HG02642 (cell line): ENCODE data around the gene PROSER3.

Source experiments
- ATAC-seq: cut with Tn5 transposase; IDR thresholded peaks from one replicate; pipeline ENCODE4 v1.9.1; 2021; ENCODE audit warnings: mild to moderate bottlenecking; ENCODE audit not compliant: unreplicated experiment, poor library complexity

The PROSER3 gene

DNA sequence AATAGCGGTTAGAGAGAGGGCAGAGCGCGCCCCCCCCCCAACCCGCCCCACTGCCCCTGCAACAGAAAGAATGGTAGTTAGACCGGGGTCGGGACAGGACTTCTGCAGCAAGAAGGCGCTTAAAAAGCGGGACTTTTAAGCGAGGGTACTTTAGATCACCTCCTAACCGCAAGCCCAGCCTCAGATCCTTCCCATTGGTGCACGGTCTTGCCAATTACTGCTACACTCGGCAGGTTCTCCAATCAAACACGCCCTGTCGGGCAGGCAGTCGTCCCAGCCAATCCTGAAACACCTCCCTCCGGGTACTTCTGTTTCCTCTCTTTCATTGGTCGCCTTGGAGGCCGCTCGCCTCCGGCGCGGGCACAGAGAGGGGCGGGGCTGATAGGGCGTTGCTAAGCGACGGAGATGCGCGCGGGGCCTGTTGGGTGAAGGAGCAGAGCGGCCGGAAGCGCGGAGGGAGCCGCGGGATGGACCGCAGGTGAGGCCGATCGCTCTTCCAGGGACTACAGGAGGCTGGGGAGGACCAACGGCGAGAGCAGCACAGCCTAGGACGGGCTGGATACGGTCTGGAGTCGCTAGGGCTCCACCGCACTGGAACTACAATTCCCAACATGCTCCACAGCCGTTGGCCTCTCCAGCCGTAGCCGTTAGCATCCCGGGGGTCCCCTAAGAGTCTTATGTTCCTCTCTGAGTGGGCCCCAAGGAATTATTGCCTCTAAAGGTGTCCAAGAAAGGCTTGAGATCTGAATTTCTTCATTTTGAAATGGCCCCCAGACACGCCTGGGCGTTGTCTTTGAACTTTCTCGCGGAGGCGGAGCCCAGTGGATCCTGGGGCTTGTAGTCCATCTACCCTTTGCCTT is at the start of gene PROSER3:
PROSER3 (plus strand) TSS at position 428 of the 860 bp plus-strand sequence; CDS start at position 468, 40 bp downstream.
- peak; percentile 95 for ATAC-seq

DNA sequence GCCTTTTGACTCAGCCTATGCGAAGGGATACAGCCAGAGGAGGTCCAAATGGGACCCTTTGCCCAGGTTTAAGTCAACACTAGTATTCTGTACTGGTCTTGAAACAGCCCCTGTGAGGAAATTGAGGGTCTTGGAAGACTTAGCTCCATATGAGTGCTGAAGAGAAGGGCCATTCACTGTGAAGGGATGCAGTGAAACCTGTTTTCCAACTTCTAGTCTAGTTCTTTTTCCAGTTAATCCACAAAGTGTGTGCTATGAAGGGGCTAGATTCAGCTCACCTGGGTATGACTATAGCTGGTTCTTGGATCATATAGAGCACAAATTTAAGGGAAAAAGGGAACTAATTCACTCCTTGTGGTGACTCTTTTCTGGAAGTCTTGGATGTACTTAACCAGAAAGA is 49.6 kb upstream of the PROSER3 start:
- ATAC-seq, result no peak

DNA sequence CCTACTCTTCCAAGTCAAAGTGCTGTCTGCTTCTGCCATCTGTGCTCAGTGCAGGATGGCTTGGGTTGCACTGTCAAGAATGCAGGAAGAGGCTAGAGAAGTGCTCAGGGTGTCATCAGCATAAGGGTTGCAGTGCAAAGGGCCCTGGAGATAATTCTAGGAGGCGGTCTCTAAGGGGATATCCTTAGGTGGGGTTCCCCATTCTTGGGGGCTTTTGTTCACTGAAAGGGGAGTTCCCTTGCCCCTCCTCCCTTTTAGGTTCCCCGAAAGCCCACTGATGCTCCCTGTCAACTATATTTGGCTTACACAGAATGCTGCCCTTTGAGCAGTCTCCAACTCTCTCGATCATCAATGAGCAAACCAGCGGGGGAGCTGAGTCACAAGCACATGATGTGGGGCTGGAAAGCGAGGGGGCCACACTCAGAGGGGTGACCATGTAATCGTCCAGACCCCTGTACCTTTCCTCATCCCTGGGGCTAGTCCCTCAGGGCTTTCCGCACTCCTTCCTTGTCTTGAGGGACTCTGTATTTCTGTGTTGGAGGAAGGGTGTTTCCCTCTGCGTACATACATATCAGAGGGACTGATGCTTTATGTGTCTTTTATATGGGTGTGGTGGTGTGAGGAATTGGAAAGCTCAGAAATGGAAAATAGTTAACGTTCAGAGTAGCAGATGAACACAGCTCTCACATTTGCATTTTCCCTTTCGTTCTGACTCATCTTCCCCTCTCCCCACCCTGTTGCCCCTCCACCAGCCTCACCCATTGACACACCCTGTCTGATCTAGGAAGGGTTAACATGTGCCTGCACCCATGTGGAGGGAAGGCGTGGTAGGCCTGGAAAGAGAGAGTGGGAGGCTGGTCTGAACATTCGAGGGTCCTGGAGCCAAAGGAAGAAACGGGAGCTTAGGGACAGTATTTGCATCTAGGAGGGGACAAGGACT is 46.9 kb upstream of the PROSER3 start:
- peak; percentile 32 for ATAC-seq

DNA sequence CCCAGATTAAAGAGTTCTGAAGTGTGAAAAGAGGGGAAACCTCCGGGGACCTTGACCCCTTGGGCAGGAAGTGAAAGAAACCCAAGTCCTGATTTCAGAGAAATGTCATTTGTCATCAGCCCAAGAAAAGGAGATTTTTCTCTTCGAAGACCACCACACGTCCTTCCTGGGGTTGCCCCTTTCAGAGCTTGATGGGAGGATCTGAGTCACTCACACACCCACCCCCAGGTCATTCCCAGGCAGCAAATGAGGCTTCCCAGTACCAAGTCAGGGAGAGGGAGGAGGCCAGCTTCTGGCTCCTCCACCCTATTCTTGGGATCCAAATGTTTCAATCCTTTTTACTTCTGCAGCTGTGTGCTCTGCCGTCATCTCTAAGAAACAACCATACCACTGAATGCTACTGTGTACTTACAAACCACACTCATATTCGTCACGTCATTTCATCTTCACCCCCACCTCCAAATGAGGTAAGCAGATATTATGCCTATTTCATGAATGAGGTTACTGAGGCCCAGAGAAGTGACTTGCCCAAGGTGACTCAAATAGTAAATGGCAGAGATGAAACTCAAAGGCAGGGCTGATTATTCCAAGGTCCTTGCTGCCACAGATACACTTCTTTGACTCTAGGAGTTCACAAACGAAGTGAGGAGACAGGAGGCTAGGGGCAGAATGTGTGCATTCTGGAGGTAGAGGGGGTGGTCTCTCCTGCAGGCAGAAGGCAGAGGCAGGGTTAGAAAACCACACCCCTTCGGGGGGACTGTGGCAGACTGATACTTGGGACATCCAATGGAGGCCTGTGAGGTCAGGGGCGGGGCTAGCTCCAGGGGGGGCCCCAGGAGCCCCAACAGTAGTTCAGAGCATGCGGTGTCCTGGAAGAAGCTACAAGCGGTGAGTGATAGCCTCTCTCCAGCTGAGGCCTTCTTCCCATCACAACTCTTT is 45.1 kb upstream of the PROSER3 start:
- no peak for ATAC-seq

DNA sequence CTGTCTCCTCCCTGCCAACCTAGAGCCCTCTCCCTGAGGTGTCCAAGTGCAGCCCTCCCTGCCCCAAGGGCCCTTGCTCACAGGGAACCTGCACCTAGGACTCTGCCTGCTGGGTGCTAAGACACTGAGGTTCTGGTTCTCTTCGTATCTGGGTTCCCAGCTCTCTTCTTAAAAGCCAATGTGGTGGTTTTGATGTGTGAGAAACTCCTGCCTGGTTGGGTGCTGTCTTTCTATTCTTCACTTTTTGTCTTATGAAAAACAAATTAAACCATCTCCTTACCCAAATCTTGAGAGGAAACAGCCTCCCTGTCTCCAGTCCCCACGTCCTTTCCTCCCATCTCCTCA is 44.5 kb upstream of the PROSER3 start:
- ATAC-seq, result no peak

DNA sequence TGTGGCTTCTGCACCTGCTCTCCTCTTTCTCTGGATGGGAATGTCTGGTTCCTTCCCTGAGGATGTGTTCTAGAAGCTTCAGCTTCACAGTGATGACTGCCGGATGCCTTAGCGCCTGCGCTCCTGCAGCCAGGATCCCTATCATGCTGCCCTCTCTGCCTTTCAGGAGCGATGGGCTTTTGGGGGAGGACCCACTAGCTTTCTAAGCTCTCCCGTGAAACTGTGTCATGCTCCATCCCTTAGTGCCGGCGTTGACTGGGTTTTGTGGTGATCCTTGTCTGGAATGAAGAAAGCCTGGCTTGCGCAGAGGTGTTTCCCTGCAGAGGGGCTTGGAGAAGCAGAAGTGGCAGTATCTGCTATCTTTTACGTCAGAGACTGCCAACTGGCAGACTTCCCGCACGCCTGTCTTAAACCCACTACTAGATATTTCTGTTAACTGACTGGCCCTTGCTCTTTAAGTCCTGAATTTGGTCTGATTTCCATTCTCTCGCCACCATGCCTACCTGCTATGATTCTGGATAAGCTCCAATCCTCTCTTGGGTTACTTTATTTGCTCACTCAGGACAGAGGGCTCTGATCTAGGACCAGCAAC is 44.0 kb upstream of the PROSER3 start:
- ATAC-seq, result no peak

DNA sequence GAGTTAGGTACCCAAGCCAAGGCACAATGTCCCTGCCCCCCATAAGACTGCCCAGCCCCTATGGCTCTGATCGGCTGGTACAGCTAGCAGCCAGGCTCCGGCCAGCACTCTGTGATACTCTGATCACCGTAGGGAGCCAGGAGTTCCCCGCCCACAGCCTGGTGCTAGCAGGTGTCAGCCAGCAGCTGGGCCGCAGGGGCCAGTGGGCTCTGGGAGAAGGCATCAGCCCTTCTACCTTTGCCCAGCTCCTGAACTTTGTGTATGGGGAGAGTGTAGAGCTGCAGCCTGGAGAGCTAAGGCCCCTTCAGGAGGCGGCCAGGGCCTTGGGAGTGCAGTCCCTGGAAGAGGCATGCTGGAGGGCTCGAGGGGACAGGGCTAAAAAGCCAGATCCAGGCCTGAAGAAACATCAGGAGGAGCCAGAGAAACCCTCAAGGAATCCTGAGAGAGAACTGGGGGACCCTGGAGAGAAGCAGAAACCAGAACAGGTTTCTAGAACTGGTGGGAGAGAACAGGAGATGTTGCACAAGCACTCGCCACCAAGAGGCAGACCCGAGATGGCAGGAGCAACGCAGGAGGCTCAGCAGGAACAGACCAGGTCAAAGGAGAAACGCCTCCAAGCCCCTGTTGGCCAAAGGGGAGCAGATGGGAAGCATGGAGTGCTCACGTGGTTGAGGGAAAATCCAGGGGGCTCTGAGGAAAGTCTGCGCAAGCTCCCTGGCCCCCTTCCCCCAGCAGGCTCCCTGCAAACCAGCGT is 43.2 kb upstream of the PROSER3 start:
- no peak for ATAC-seq

DNA sequence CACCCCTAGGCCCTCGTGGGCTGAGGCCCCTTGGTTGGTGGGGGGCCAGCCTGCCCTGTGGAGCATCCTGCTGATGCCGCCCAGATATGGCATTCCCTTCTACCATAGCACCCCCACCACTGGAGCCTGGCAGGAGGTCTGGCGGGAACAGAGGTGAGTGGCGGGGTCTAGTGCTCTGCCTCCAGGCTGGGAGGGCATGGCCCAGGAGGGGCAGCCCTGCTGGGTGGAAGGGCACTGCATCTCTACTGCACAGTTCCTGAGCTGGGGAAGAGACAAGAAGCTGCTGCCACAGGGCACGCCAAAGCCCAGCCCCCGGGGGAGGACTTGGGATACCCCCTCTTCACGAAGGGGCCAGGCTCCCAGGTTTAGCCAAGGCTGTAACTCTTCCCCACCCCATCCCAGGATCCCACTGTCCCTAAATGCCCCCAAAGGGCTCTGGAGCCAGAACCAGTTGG is 42.6 kb upstream of the PROSER3 start:
- ATAC-seq, result no peak

DNA sequence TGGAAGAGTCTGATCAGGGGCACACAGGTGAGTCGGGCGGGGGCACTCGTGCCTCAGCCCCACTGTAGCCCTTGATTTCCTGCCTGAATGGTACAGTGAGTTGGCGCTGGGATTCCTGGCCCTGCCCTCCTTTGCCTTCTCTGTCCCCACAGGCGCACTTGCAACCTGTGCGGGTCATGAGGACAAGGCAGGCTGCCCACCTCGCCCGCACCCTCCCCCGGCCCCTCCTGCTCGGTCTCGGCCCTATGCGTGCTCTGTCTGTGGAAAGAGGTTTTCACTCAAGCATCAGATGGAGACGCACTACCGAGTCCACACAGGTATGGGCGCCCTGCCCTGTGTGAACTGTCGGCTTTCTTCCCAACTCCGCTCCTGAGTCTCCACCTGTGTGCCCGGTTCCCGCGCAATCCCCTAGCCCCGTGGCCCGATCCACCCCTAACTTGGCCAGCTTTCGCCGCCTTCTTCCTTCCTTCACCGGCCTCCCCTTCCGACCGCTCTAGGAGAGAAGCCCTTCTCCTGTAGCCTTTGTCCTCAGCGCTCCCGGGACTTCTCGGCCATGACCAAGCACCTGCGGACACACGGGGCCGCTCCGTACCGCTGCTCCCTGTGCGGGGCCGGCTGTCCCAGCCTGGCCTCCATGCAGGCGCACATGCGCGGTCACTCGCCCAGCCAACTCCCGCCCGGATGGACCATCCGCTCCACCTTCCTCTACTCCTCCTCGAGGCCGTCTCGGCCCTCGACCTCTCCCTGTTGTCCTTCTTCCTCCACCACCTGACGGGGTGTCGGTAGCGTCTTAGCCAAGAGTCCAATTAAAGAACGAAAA is 41.8 kb upstream of the PROSER3 start:
- ATAC-seq, result peak; percentile 8

DNA sequence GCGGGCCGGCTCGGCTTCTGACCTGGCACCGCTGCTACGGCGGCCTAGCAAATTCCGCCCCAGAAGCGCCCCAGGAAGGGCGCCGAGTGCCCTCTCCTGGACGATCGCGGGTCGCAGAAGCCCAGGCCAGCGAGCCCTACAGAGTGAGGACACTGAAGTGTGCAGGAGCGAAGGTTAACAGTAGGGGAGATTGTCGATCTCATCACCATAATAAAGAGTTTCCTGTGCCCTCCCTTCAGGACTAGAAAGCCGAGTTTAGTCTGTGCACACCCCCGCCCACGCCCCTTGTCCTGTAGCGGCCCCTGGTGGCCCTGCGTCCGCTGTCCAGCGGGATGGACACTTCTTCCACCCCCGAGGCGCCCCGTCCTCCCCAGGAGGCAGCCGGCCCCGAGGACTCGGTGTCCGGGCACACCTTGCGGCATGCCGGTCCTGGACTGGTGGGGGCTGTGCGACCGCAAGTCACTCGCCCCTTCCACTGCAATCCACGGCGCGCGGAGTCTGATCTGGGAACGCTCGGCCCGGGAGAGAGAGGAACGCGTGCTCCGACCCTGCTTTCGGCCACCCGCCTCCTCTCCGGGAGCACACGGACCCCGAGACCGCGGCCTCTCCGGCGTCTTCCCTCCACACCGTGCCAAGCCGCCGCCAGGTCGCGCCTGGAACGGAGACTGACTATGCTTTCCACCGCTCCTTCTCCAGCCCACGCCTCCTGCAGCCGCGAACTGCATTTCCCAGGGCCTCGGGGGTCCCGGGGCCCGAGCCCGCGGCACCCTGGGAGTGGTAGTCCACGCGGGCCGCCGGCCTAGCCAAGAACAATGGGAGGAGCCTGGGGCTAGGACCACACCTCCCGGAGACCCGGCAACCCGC is 40.9 kb upstream of the PROSER3 start:
- ATAC-seq, result peak; percentile 70

DNA sequence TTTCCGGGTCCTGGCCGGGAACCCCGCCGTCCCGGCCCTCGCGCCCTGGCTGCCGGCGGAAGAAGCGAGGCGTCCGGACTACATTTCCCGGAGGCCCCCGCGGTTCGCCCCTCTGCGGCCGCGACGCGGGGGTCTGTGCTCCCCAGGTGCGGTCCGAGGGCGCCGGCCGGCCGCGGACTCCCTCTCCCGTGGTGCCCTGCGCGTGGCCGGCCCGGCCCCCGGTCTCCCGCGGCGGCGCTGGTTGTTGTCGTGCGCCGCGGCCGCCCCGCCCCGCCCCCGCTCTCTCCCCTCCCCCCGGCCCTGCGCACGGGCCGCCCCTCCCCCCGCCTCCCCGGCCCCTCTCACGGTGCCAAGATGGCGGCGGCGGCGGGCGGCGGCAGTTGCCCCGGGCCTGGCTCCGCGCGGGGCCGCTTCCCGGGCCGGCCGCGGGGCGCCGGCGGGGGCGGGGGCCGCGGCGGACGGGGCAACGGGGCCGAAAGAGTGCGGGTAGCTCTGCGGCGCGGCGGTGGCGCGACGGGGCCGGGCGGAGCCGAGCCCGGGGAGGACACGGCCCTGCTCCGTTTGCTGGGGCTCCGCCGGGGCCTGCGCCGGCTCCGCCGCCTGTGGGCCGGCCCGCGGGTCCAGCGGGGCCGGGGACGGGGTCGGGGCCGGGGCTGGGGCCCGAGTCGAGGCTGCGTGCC is 40.2 kb upstream of the PROSER3 start, which contains the start of gene KMT2B:
KMT2B (plus strand) TSS at position 339 of the 680 bp plus-strand sequence; CDS start at position 355, 16 bp downstream.
- no peak for ATAC-seq

DNA sequence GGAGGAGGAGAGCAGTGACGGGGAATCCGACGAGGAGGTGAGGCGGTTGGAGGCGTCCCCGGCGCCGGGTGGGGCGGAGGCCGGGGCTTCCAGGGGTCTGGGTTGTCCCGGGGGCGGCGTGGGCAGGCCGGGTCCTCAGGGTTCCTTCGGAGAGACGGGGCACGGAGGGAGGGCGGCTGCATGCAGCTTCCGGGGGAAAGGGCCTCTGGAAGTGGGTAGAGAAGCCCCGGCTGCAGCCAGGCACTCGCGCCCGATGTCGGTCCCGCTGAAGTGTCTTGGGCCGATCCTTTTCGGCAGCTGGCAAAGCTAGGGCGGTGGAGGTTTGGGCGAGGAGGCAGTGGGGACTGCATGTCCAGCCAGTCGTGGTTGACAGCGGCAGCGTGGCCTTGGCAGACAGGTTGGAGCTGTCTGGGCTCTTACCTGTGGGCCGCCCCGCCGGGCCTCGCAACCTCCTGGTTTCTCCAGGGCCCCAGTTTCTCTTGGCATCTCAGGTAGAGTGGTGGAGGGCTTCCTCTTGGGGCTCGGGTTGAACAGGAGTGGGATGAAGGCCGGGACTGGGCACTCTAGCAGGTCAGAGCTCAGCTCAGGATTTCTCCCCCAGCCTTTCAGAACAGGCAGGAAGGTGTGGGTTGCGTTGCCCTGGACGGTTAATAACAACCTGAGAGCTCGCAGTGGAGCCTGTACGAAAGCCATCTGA is 39.5 kb upstream of the PROSER3 start:
- peak; percentile 3 for ATAC-seq

DNA sequence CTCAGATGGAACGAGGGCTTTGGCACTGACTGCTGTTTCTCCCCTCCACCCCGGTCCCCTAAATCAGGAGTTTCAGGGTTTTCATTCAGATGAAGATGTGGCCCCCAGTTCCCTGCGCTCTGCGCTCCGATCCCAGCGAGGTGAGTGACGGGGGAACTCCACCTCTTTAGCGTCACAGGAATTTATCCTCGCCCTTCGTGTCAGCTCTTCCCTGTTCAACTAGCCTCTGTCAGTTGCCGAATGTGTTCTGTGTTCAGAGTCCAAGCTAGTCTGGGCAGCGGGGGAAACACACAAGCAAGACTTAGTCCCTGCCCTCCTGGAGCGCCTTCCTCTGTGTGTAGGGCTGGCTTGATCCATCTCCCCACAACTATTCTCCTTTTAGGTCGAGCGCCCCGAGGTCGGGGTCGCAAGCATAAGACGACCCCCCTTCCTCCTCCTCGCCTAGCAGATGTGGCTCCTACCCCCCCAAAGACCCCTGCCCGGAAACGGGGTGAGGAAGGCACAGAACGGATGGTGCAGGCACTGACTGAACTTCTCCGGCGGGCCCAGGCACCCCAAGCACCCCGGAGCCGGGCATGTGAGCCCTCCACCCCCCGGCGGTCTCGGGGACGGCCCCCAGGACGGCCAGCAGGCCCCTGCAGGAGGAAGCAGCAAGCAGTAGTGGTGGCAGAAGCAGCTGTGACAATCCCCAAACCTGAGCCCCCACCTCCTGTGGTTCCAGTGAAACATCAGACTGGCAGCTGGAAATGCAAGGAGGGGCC is 38.4 kb upstream of the PROSER3 start:
- no peak for ATAC-seq

DNA sequence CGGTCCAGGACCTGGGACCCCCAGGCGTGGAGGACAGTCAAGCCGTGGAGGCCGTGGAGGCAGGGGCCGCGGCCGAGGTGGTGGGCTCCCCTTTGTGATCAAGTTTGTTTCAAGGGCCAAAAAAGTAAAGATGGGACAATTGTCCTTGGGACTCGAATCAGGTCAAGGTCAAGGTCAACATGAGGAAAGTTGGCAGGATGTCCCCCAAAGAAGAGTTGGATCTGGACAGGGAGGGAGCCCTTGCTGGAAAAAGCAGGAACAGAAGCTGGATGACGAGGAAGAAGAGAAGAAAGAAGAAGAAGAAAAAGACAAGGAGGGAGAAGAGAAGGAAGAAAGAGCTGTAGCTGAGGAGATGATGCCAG is 37.8 kb upstream of the PROSER3 start:
- ATAC-seq, result no peak

DNA sequence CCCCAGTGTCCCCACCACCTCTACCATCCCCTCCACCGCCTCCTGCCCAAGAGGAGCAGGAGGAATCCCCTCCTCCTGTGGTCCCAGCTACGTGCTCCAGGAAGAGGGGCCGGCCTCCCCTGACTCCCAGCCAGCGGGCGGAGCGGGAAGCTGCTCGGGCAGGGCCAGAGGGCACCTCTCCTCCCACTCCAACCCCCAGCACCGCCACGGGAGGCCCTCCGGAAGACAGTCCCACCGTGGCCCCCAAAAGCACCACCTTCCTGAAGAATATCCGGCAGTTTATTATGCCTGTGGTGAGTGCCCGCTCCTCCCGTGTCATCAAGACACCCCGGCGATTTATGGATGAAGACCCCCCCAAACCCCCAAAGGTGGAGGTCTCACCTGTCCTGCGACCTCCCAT is 37.3 kb upstream of the PROSER3 start:
- ATAC-seq, result no peak
